ENCODE results near the gene ATP6V1F.
A peak's percentile ranks its signal among the peaks of the same experiment; 100 is the strongest.

Gene ATP6V1F

DNA sequence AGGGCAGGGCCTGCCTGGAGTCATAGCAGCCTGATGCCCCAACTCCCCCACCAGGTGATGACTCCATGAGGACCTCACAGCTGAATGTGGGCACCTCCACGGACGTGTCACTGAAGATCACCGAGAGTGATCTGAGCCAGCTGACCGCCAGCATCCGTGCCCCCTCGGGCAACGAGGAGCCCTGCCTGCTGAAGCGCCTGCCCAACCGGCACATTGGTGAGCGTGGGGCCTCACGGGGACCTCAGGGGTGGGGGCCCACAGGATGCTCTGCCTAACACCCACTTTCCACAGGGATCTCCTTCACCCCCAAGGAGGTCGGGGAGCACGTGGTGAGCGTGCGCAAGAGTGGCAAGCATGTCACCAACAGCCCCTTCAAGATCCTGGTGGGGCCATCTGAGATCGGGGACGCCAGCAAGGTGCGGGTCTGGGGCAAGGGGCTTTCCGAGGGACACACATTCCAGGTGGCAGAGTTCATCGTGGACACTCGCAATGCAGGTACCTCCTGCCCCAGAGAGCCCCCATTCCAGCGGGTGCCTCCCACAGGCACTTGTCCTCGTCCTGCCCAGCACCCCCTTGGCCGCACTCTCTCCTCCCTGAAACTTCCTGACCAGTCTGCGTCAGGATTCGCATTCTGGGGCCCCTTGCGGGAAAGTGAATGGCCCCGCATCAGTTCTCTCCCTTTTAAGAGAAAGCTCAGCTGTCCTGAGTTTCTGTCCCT is 10.0 kb upstream of the ATP6V1F start:
- Histone ChIP-seq H3K4me1 (ENCODE audit: insufficient read depth, insufficient read length) (no peaks in the 10 kb centered on the region), H3K9ac (ENCODE audit: insufficient read length, low read depth) (no peak overlapping the region), H3K4me3 (ENCODE audit: insufficient read length, low read depth) (no peak overlapping the region), H3K36me3 (ENCODE audit: insufficient read depth, insufficient read length, low read length) (peaks cover 96% of the 10 kb centered on the region), H3K9me3 (ENCODE audit: insufficient read depth, low read length) (no peaks in the 10 kb centered on the region), H3K27me3 (ENCODE audit: insufficient read depth, insufficient read length) (no peaks in the 10 kb centered on the region)
- TF ChIP-seq ZNF274 (IDR thresholded peaks at IDR 0.05; ENCODE audit: low read depth, low read length) (no peak), SUZ12 (IDR thresholded peaks at IDR 0.05; ENCODE audit: extremely low read depth, insufficient read depth, insufficient read length) (no peak), YY1 (IDR thresholded peaks at IDR 0.05; ENCODE audit: insufficient read depth, insufficient read length) (no peak)
- no peak for DNase-seq (ENCODE audit: low read depth, low spot score)

DNA sequence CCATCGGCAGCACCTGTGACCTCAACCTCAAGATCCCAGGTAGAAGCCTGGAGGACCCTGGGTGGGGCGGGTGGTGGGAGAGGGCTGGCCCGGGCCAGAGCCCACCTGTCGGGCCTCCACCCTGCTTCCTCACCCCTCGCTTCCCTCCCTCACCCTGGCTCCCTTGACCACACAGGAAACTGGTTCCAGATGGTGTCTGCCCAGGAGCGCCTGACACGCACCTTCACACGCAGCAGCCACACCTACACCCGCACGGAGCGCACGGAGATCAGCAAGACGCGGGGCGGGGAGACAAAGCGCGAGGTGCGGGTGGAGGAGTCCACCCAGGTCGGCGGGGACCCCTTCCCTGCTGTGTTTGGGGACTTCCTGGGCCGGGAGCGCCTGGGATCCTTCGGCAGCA is 8.9 kb upstream of the ATP6V1F start:
- Histone ChIP-seq H3K4me1 (ENCODE audit: insufficient read depth, insufficient read length) (no peaks in the 10 kb centered on the region), H3K4me3 (ENCODE audit: insufficient read length, low read depth) (no peak overlapping the region), H3K36me3 (ENCODE audit: insufficient read depth, insufficient read length, low read length) (peaks cover 93% of the 10 kb centered on the region), H3K9me3 (ENCODE audit: insufficient read depth, low read length) (no peaks in the 10 kb centered on the region), H3K9ac (ENCODE audit: insufficient read length, low read depth) (no peak overlapping the region), H3K27me3 (ENCODE audit: insufficient read depth, insufficient read length) (no peaks in the 10 kb centered on the region)
- no peak for DNase-seq (ENCODE audit: low read depth, low spot score)
- TF ChIP-seq SUZ12 (IDR thresholded peaks at IDR 0.05; ENCODE audit: extremely low read depth, insufficient read depth, insufficient read length) (no peak), ZNF274 (IDR thresholded peaks at IDR 0.05; ENCODE audit: low read depth, low read length) (no peak), YY1 (IDR thresholded peaks at IDR 0.05; ENCODE audit: insufficient read depth, insufficient read length) (no peak)

DNA sequence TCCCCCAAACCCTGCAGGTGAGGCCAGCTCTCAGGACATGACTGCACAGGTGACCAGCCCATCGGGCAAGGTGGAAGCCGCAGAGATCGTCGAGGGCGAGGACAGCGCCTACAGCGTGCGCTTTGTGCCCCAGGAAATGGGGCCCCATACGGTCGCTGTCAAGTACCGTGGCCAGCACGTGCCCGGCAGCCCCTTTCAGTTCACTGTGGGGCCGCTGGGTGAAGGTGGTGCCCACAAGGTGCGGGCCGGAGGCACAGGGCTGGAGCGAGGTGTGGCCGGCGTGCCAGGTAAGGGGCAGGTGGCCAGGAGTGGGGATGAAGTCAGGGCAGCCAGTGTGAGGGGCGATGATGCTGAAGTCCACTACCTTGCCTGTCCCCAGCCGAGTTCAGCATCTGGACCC is 8.3 kb upstream of the ATP6V1F start:
- Histone ChIP-seq H3K27me3 (ENCODE audit: insufficient read depth, insufficient read length) (no peaks in the 10 kb centered on the region), H3K4me1 (ENCODE audit: insufficient read depth, insufficient read length) (no peaks in the 10 kb centered on the region), H3K36me3 (ENCODE audit: insufficient read depth, insufficient read length, low read length) (peaks cover 93% of the 10 kb centered on the region), H3K4me3 (ENCODE audit: insufficient read length, low read depth) (no peak overlapping the region), H3K9me3 (ENCODE audit: insufficient read depth, low read length) (no peaks in the 10 kb centered on the region), H3K9ac (ENCODE audit: insufficient read length, low read depth) (no peak overlapping the region)
- no peak for TF ChIP-seq YY1 (IDR thresholded peaks at IDR 0.05; ENCODE audit: insufficient read depth, insufficient read length)
- no peak for TF ChIP-seq ZNF274 (IDR thresholded peaks at IDR 0.05; ENCODE audit: low read depth, low read length)
- no peak for TF ChIP-seq SUZ12 (IDR thresholded peaks at IDR 0.05; ENCODE audit: extremely low read depth, insufficient read depth, insufficient read length)
- DNase-seq (ENCODE audit: low read depth, low spot score) = no peak

DNA sequence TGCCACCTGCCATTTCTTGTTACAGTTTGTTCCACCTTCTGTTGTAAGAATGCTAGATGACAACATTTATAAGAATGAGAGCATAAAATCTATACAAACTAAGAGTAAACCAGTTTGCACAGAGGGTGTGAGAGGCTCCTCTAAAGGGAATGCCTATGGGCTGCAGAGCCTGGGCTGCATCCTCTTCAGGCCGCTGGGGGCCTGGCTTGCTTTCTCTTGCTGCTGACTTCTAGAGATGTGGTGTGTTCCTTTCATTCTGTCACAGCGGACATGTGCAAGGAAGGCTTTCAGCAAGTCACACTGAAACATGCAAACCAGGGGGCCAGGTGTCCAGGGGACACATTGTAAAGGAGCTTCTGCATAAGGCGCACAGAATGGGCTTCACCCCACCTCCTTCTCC is 7.1 kb upstream of the ATP6V1F start:
- no peak for DNase-seq (ENCODE audit: low read depth, low spot score)
- Histone ChIP-seq H3K4me3 (ENCODE audit: insufficient read length, low read depth) (no peak overlapping the region), H3K9me3 (ENCODE audit: insufficient read depth, low read length) (no peaks in the 10 kb centered on the region), H3K9ac (ENCODE audit: insufficient read length, low read depth) (no peak overlapping the region), H3K27me3 (ENCODE audit: insufficient read depth, insufficient read length) (no peaks in the 10 kb centered on the region), H3K4me1 (ENCODE audit: insufficient read depth, insufficient read length) (peaks cover 9% of the 10 kb centered on the region), H3K36me3 (ENCODE audit: insufficient read depth, insufficient read length, low read length) (peaks cover 89% of the 10 kb centered on the region)
- TF ChIP-seq YY1 (IDR thresholded peaks at IDR 0.05; ENCODE audit: insufficient read depth, insufficient read length) (no peak), SUZ12 (IDR thresholded peaks at IDR 0.05; ENCODE audit: extremely low read depth, insufficient read depth, insufficient read length) (no peak), ZNF274 (IDR thresholded peaks at IDR 0.05; ENCODE audit: low read depth, low read length) (no peak)

DNA sequence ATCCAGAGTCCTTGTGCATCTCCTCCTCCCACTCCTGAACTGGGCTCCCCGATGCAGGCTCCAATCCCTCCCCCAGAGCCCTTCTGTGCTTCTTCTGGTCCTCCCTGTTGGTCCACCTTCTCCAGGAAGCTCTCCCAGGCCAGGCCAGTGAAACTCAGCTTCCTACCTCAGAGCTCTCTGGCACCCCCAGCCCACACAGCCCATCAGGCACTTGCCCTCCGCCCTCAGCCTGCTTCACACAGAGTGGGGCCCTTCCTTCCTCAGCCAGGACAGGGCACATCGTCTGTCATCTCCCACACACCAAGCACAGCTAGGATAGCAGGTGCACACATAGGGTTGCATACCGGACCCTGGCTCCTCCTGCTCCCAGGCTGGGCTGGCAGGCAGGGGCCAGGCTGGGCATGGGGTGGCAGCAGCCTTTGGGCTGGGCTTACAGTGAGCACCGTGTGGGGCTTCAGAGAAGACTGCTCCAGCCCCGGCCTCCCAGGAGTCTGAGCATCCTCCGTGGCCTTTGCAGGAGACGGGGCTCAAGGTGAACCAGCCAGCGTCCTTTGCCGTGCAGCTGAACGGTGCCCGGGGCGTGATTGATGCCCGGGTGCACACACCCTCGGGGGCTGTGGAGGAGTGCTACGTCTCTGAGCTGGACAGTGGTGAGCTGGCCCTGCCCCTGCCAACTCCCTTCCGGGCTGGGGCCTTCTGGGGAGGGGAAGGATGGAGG is 6.5 kb upstream of the ATP6V1F start:
- no peaks in the 10 kb centered on the region for H3K27me3 ChIP-seq (ENCODE audit: insufficient read depth, insufficient read length)
- TF ChIP-seq ZNF274 (IDR thresholded peaks at IDR 0.05; ENCODE audit: low read depth, low read length) (no peak), YY1 (IDR thresholded peaks at IDR 0.05; ENCODE audit: insufficient read depth, insufficient read length) (no peak), SUZ12 (IDR thresholded peaks at IDR 0.05; ENCODE audit: extremely low read depth, insufficient read depth, insufficient read length) (no peak)
- H3K4me3 ChIP-seq (ENCODE audit: insufficient read length, low read depth) = no peak overlapping the region
- DNase-seq (ENCODE audit: low read depth, low spot score) = no peak
- no peaks in the 10 kb centered on the region for H3K9me3 ChIP-seq (ENCODE audit: insufficient read depth, low read length)
- peaks cover 9% of the 10 kb centered on the region for H3K4me1 ChIP-seq (ENCODE audit: insufficient read depth, insufficient read length)
- no peak overlapping the region for H3K9ac ChIP-seq (ENCODE audit: insufficient read length, low read depth)
- H3K36me3 ChIP-seq (ENCODE audit: insufficient read depth, insufficient read length, low read length) = peaks cover 85% of the 10 kb centered on the region

DNA sequence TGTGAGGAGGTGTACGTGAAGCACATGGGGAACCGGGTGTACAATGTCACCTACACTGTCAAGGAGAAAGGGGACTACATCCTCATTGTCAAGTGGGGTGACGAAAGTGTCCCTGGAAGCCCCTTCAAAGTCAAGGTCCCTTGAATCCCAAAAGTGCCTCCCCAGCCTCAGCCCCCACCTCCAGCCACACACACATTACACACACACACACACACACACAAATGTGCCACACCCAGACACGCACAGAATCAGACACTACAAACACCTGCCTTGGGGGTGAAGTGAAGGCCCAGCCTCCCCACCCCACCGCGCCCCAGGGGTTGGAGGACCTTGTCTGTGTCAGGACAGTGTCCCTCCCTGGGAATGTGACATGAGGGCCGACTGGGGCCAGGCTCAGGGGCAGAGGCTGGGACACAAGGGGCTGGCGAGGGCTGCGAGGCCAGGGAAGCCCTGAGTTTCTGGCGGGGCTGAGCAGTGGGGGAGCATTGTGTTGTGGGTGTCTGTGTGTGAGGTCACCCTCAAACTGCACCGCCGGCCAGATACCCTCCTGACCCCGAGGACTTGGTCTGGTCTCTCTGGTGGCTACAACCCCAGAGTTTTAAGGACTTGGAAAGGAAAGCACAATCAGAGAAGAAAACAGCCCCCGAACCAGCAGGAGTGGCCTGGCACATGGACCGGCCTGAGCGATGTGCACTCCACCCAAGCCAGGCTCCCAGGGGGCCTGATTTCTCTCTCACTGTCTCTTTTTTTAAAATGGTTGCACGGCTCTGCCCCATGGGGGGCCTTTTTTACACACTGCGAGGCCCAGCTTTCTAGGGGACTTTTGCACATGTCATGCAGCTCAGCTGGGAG is 4.0 kb upstream of the ATP6V1F start:
- peak overlapping the region; percentile 42 for H3K9ac ChIP-seq (ENCODE audit: insufficient read length, low read depth)
- peaks cover 12% of the 10 kb centered on the region for H3K4me1 ChIP-seq (ENCODE audit: insufficient read depth, insufficient read length)
- H3K4me3 ChIP-seq (ENCODE audit: insufficient read length, low read depth) = no peak overlapping the region
- H3K9me3 ChIP-seq (ENCODE audit: insufficient read depth, low read length) = no peaks in the 10 kb centered on the region
- DNase-seq (ENCODE audit: low read depth, low spot score) = no peak
- H3K36me3 ChIP-seq (ENCODE audit: insufficient read depth, insufficient read length, low read length) = peaks cover 62% of the 10 kb centered on the region
- no peaks in the 10 kb centered on the region for H3K27me3 ChIP-seq (ENCODE audit: insufficient read depth, insufficient read length)
- TF ChIP-seq YY1 (IDR thresholded peaks at IDR 0.05; ENCODE audit: insufficient read depth, insufficient read length) = no peak
- TF ChIP-seq SUZ12 (IDR thresholded peaks at IDR 0.05; ENCODE audit: extremely low read depth, insufficient read depth, insufficient read length) = no peak
- TF ChIP-seq ZNF274 (IDR thresholded peaks at IDR 0.05; ENCODE audit: low read depth, low read length) = no peak
